HG02970 (cell line): ENCODE data around the gene ATP8B1.

Experiments
- ATAC-seq: cut with Tn5 transposase; IDR thresholded peaks from one replicate; pipeline ENCODE4 v1.9.1; 2021; ENCODE audit warnings: mild to moderate bottlenecking, moderate library complexity, moderate number of reproducible peaks; ENCODE audit not compliant: unreplicated experiment, low FRiP score

ATP8B1 gene

GRCh38 chr18:57771626-57772025 lies 31.5 kb downstream of the ATP8B1 start:
- ATAC-seq = no peak

- ATAC-seq = no peak
Observed at GRCh38 chr18:57771193-57771592, 31.9 kb downstream of the ATP8B1 start.

- ATAC-seq = no peak
Observed at GRCh38 chr18:57768537-57769326, 34.4 kb downstream of the ATP8B1 start.

GRCh38 chr18:57767259-57768050 lies 35.7 kb downstream of the ATP8B1 start:
- ATAC-seq = no peak

GRCh38 chr18:57764995-57765394 lies 38.1 kb downstream of the ATP8B1 start:
- no peak for ATAC-seq

GRCh38 chr18:57764087-57764486 lies 39.0 kb downstream of the ATP8B1 start:
- no peak for ATAC-seq

- ATAC-seq = no peak
Observed at GRCh38 chr18:57762686-57763085, 40.4 kb downstream of the ATP8B1 start.

- no peak for ATAC-seq
Observed at GRCh38 chr18:57759650-57760049, 43.5 kb downstream of the ATP8B1 start.

GRCh38 chr18:57755473-57756067 lies 47.5 kb downstream of the ATP8B1 start:
- ATAC-seq = no peak

- ATAC-seq = peak; percentile 84
Observed at GRCh38 chr18:57754577-57755338, 48.4 kb downstream of the ATP8B1 start.

- no peak for ATAC-seq
Observed at GRCh38 chr18:57753063-57753462, 50.1 kb downstream of the ATP8B1 start.

- ATAC-seq = no peak
Observed at GRCh38 chr18:57749604-57749970, 53.5 kb downstream of the ATP8B1 start.

- no peak for ATAC-seq
Observed at GRCh38 chr18:57748770-57749603, 54.1 kb downstream of the ATP8B1 start.

- no peak for ATAC-seq
Observed at GRCh38 chr18:57747809-57748680, 55.1 kb downstream of the ATP8B1 start.

- no peak for ATAC-seq
Observed at GRCh38 chr18:57744211-57744694, 58.9 kb downstream of the ATP8B1 start.

GRCh38 chr18:57743008-57743407 lies 60.1 kb downstream of the ATP8B1 start:
- ATAC-seq = no peak

- no peak for ATAC-seq
Observed at GRCh38 chr18:57741273-57741672, 61.8 kb downstream of the ATP8B1 start.

- no peak for ATAC-seq
Observed at GRCh38 chr18:57738078-57738477, 65.0 kb downstream of the ATP8B1 start.
